Mammary epithelial cell (primary cell): ENCODE data around the gene SGF29.

ENCODE experiments used
- CTCF ChIP-seq, 2 donors: IDR thresholded peaks in 1 of 2; conservative IDR thresholded peaks in 1 of 2; 2 replicates each; pipeline ENCODE4 v1.5.1; 2011 to 2012; ENCODE audit warnings: inconsistent platforms in 2 of 2, low read length in 2 of 2, mild to moderate bottlenecking in 2 of 2, control low read depth in 1 of 2, low read depth in 1 of 2; ENCODE audit not compliant: insufficient read depth in 1 of 2; ENCODE audit errors: extremely low read depth in 1 of 2
- EZH2 ChIP-seq: IDR thresholded peaks from 2 replicates; pipeline ENCODE4 v1.6.1; 2012; ENCODE audit warnings: low read length, inconsistent platforms, borderline replicate concordance

- TF ChIP-seq CTCF (conservative IDR thresholded peaks at IDR 0.05 in 1 of 2, IDR thresholded peaks at IDR 0.05 in 1 of 2; ENCODE audit: extremely low read depth in 1 of 2, insufficient read depth in 1 of 2, low read depth in 1 of 2, low read length in 2 of 2) (no peak), EZH2 (no peak)
Measured at GRCh38 chr16:28542646-28543045, 11.1 kb upstream of the SGF29 start.
